K562 (cell line): ENCODE results near the gene ZNF385D. TPM values are rescaled to one million over a fixed set of nuclear protein-coding genes. Genes with fewer than 3 reads are reported as not detected.

Experiments used
- ATAC-seq: fragments of 200-7000 bp; cut with Tn5 transposase; 3 replicates; pipeline ENCODE4 v1.9.1; 2020; ENCODE audit warnings: moderate library complexity
- BruUV-seq: library from RNA; stranded (reverse); fragments of 400-500 nt; replicated peaks from 2 replicates; lab custom pipeline; 2021; lab: Mats Ljungman, UMichigan
- CTCF ChIA-PET: fragments of 300-600 bp; formaldehyde crosslinking; extraction: SDS; loops from one replicate; lab custom pipeline; 2021; ENCODE audit warnings: low intra/inter-chr PET ratio; lab: Yijun Ruan, JAX
- POLR2A ChIA-PET: fragments of 300-600, 350-650 bp; sonication (Branson Sonifier 250); formaldehyde crosslinking; extraction: SDS; loops from one replicate; lab custom pipeline; 2021; ENCODE audit warnings: antibody characterized with exemption, inconsistent platforms; lab: Yijun Ruan, JAX
- DNase-seq, 4 experiments: peaks; one replicate each; pipeline versions ENCODE4 v3.0.0 to v3.0.0-alpha.2; 2011 to 2018; ENCODE audit warnings: low spot score in 3 of 4, mixed read lengths in 3 of 4; ENCODE audit errors: extremely low read depth in 1 of 4
- FAIRE-seq: peaks from 2 replicates; lab custom pipeline; 2011; peaks lifted over from hg19 to GRCh38; lab: Jason Lieb, UNC
- H2AFZ ChIP-seq: 2 replicates; pipeline ENCODE4 v1.6.0; 2011; ENCODE audit warnings: low read depth, low read length, control low read depth, inconsistent platforms
- H3K27ac ChIP-seq: fragments of 200-600 bp; 3 replicates; pipeline ENCODE4 v1.8.0; 2011; ENCODE audit warnings: low read depth, mild to moderate bottlenecking, control low read depth, inconsistent platforms, low read length, moderate library complexity, mixed read lengths; ENCODE audit errors: extremely low read depth
- H3K27me3 ChIP-seq, 2 experiments: fragments of 300-600 bp in 1 of 2; 2 replicates in 1 of 2; 3 replicates in 1 of 2; pipeline versions ENCODE4 v1.6.0 to v1.8.0; 2011; ENCODE audit warnings: inconsistent platforms in 2 of 2, low read length in 2 of 2, mild to moderate bottlenecking in 1 of 2, mixed read lengths in 1 of 2, moderate library complexity in 1 of 2; ENCODE audit not compliant: control insufficient read depth in 2 of 2, insufficient read depth in 2 of 2
- H3K36me3 ChIP-seq: fragments of 300-600 bp; 3 replicates; pipeline ENCODE4 v1.8.0; 2011; ENCODE audit warnings: mild to moderate bottlenecking, low read length, inconsistent platforms; ENCODE audit not compliant: control insufficient read depth, insufficient read depth
- H3K4me1 ChIP-seq, 2 experiments: fragments of 200-600 bp in 1 of 2; replicated peaks in 1 of 2; 2 replicates in 1 of 2; 3 replicates in 1 of 2; pipeline versions ENCODE4 v1.5.1 to v1.8.0; 2011; ENCODE audit warnings: inconsistent platforms in 2 of 2, low read length in 2 of 2, mild to moderate bottlenecking in 1 of 2, mixed read lengths in 1 of 2, moderate library complexity in 1 of 2; ENCODE audit not compliant: control insufficient read depth in 2 of 2, insufficient read depth in 2 of 2
- H3K4me2 ChIP-seq: 2 replicates; pipeline ENCODE4 v1.6.1; 2011; ENCODE audit warnings: low read length, control low read depth, inconsistent platforms, mixed read lengths; ENCODE audit not compliant: insufficient read depth
- H3K4me3 ChIP-seq: fragments of 200-600 bp; sonication (generic), shearing (Covaris generic); 2 replicates; pipeline ENCODE4 v1.5.1; 2016; ENCODE audit warnings: control low read depth, inconsistent platforms
- H3K79me2 ChIP-seq: fragments of 200-600 bp; 3 replicates; pipeline ENCODE4 v1.8.0; 2011; ENCODE audit warnings: low read length, inconsistent platforms; ENCODE audit not compliant: control insufficient read depth, insufficient read depth
- H3K9ac ChIP-seq, 2 experiments: 2 replicates each; pipeline versions ENCODE4 v1.6.0 to v1.6.1; 2011; ENCODE audit warnings: low read depth in 2 of 2, low read length in 2 of 2, control low read depth in 1 of 2, inconsistent platforms in 1 of 2, mild to moderate bottlenecking in 1 of 2, mixed read lengths in 1 of 2; ENCODE audit not compliant: insufficient read depth in 1 of 2
- H3K9me1 ChIP-seq: one replicate; pipeline ENCODE4 v1.6.0; 2011; ENCODE audit warnings: inconsistent platforms, mild to moderate bottlenecking, low read length, moderate library complexity; ENCODE audit not compliant: control insufficient read depth, insufficient read depth
- H3K9me3 ChIP-seq: replicated peaks from 2 replicates; pipeline ENCODE4 v1.5.1; 2011; ENCODE audit warnings: low read depth, low read length, inconsistent platforms; ENCODE audit not compliant: control insufficient read depth, insufficient read depth
- H4K20me1 ChIP-seq: replicated peaks from 2 replicates; pipeline ENCODE4 v1.6.1; 2011; ENCODE audit warnings: low read length, inconsistent platforms, mixed read lengths; ENCODE audit not compliant: control insufficient read depth, insufficient read depth
- NR2F6 ChIP-seq: fragments of 450-650 bp; formaldehyde crosslinking; IDR thresholded peaks from 2 replicates; pipeline ENCODE4 v1.4.0; 2020; ENCODE audit warnings: mild to moderate bottlenecking
- WGBS: fragments of 100-300 bp; shearing (Covaris generic); methylation state at CpG from one replicate; pipeline ENCODE4 v1.1.6; 2016; ENCODE audit warnings: low coverage, mixed read lengths; ENCODE audit not compliant: insufficient coverage; ENCODE audit errors: missing lambda C conversion rate; 5-methylcytosine and 5-hydroxymethylcytosine counted together
- in situ Hi-C: fragments of 300-500 bp; cut with MboI; formaldehyde crosslinking; loops from 4 replicates; pipeline ENCODE4 v1.15.0; 2018; ENCODE audit warnings: inconsistent platforms, mixed read lengths
- intact Hi-C: fragments of 100-400 bp; cut with micrococcal nuclease; formaldehyde crosslinking; loops from 2 replicates; pipeline ENCODE4 v1.14.2; 2022
- polyA plus RNA-seq, 8 experiments: library from polyadenylated mRNA; depleted of rRNA in 4 of 8; stranded (reverse) in 5 of 8; unstranded in 3 of 8; fragments of >200 nt; fragmentation: Nextera tagmentation in 2 of 8; fragmentation: Illumina TruSeq in 1 of 8; extraction: Ambion mirVana in 2 of 8; extraction: Trizol in 1 of 8; gene quantifications; 2 replicates each; pipeline versions ENCODE4 v1.2.1 to v1.2.3, GENCODE V29; 2011 to 2014; ENCODE audit warnings: inconsistent platforms in 1 of 8, missing spikeins in 1 of 8
- total RNA-seq, 7 experiments: library from RNA; depleted of rRNA in 6 of 7; stranded (reverse); fragments of >200 nt in 6 of 7; fragmentation: Illumina TruSeq in 2 of 7; extraction: Trizol in 2 of 7; gene quantifications; 2 replicates each; pipeline versions ENCODE4 v1.2.1 to v1.2.3, GENCODE V29; 2011 to 2021; ENCODE audit warnings: low replicate concordance in 1 of 7
- TF ChIP-seq, protein P1 (sequence below), 2 experiments: fragments of 450-650 bp in 1 of 2; IDR thresholded peaks; 2 replicates each; pipeline ENCODE4 v1.6.1; 2011 to 2017; ENCODE audit warnings: low read depth in 2 of 2, antibody characterized with exemption in 1 of 2, borderline replicate concordance in 1 of 2, low read length in 1 of 2, mild to moderate bottlenecking in 1 of 2, mixed read lengths in 1 of 2; ENCODE audit not compliant: control insufficient read depth in 1 of 2
- TF ChIP-seq, protein P2 (sequence below), 3 experiments: fragments of 200-800 bp in 1 of 3; fragments of 250-450 bp in 1 of 3; fragments of 450-650 bp in 1 of 3; sonication (Bioruptor Pico) in 1 of 3; sonication (Bioruptor generic) in 1 of 3; formaldehyde crosslinking in 1 of 3; IDR thresholded peaks; 2 replicates each; pipeline versions ENCODE4 v1.6.1 to v1.8.0; 2016 to 2022; ENCODE audit warnings: mild to moderate bottlenecking in 2 of 3, missing genetic modification characterization in 2 of 3, missing compliant biosample characterization in 1 of 3, moderate library complexity in 1 of 3

ZNF385D gene
- total and polyA plus RNA-seq, 9 of the 15 experiments (the other 6 are each of a cell fraction or from before 2014, with no cell fraction given): 0.14 to 1.7 (median 0.51) TPM

DNA sequence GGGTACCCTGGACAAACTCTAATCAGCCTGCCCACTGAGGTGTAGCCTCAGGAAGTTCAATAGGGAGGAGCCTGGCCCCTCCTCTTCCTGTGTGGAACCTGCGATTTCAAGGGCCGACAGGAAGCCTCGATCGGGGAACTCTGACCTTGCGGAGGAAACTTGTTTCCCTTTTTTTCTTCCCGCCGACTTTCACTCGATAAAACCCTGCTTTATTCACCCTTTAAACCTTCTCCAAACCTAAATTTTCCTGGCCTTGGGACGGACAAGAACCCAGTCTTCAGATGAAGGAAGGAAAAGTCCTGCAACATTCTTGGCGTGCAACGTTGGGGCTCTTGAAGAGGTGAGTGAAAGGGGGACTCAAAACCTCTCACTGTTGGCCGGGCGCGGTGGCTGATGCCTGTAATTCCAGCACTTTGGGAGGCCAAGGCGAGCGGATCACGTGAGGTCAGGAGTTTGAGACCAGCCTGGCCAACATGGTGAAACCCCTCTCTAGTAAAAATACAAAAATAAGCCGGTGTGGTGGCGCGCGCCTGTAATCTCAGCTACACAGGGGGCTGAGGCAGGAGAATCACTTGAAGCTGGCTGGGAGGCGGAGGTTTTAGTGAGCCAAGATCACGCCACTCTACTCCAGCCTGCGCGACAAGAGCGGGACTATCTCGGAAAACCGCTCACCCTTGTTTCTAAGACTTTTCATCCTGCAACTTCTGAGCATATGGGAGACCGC lies 208.2 kb downstream of the ZNF385D start:
- WGBS: under 1% methylated on average over 27 of the region's 29 CpGs
- in situ Hi-C loops: no loop called here
- TSS peak; percentile 58 for BruUV-seq
- TF ChIP-seq, protein P1, sequence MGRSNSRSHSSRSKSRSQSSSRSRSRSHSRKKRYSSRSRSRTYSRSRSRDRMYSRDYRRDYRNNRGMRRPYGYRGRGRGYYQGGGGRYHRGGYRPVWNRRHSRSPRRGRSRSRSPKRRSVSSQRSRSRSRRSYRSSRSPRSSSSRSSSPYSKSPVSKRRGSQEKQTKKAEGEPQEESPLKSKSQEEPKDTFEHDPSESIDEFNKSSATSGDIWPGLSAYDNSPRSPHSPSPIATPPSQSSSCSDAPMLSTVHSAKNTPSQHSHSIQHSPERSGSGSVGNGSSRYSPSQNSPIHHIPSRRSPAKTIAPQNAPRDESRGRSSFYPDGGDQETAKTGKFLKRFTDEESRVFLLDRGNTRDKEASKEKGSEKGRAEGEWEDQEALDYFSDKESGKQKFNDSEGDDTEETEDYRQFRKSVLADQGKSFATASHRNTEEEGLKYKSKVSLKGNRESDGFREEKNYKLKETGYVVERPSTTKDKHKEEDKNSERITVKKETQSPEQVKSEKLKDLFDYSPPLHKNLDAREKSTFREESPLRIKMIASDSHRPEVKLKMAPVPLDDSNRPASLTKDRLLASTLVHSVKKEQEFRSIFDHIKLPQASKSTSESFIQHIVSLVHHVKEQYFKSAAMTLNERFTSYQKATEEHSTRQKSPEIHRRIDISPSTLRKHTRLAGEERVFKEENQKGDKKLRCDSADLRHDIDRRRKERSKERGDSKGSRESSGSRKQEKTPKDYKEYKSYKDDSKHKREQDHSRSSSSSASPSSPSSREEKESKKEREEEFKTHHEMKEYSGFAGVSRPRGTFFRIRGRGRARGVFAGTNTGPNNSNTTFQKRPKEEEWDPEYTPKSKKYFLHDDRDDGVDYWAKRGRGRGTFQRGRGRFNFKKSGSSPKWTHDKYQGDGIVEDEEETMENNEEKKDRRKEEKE (IDR thresholded peaks at IDR 0.05; ENCODE audit: borderline replicate concordance in 1 of 2, control insufficient read depth in 1 of 2, low read depth in 2 of 2, low read length in 1 of 2): no peak
- TF ChIP-seq NR2F6: no peak
- TF ChIP-seq, protein P2, sequence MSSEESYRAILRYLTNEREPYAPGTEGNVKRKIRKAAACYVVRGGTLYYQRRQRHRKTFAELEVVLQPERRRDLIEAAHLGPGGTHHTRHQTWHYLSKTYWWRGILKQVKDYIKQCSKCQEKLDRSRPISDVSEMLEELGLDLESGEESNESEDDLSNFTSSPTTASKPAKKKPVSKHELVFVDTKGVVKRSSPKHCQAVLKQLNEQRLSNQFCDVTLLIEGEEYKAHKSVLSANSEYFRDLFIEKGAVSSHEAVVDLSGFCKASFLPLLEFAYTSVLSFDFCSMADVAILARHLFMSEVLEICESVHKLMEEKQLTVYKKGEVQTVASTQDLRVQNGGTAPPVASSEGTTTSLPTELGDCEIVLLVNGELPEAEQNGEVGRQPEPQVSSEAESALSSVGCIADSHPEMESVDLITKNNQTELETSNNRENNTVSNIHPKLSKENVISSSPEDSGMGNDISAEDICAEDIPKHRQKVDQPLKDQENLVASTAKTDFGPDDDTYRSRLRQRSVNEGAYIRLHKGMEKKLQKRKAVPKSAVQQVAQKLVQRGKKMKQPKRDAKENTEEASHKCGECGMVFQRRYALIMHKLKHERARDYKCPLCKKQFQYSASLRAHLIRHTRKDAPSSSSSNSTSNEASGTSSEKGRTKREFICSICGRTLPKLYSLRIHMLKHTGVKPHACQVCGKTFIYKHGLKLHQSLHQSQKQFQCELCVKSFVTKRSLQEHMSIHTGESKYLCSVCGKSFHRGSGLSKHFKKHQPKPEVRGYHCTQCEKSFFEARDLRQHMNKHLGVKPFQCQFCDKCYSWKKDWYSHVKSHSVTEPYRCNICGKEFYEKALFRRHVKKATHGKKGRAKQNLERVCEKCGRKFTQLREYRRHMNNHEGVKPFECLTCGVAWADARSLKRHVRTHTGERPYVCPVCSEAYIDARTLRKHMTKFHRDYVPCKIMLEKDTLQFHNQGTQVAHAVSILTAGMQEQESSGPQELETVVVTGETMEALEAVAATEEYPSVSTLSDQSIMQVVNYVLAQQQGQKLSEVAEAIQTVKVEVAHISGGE (CRISPR knock-in tag; IDR thresholded peaks at IDR 0.05): peak in 1 of 3 experiments; percentile 82; a peak in 2 of 6 replicates

More for the DNA sequence above, 208.2 kb downstream of the ZNF385D start:
- CTCF ChIA-PET: no interaction called here
- ATAC-seq (peak; percentile 81), DNase-seq (peak; percentile 14 to 64 (median 16)), FAIRE-seq (peak; percentile 15)
- H3K9me3 ChIP-seq: no peaks in the 10 kb centered on the region
- peaks cover 51% of the 10 kb centered on the region for H3K79me2 ChIP-seq
- H3K27me3 ChIP-seq: no peaks in the 10 kb centered on the region
- no peaks in the 10 kb centered on the region for H3K9me1 ChIP-seq
- H3K9ac ChIP-seq: peak overlapping the region; percentile 66 to 87
- no peaks in the 10 kb centered on the region for H4K20me1 ChIP-seq
- intact Hi-C loops: no loop called here
- POLR2A ChIA-PET: no interaction called here
- no peaks in the 10 kb centered on the region for H3K36me3 ChIP-seq
- H3K4me1 ChIP-seq: no peaks in the 10 kb centered on the region; a peak in 1 of 5 replicates
- peak overlapping the region; percentile 78 for H2AFZ ChIP-seq
- H3K27ac ChIP-seq: peak overlapping the region; percentile 76
- H3K4me2 ChIP-seq: peak overlapping the region; percentile 71
- H3K4me3 ChIP-seq: peak overlapping the region; percentile 50
